Fibroblast of lung (primary cell): ENCODE results near the gene GRK5.

Experiments used
- CTCF ChIP-seq, 2 donors: IDR thresholded peaks in 1 of 2; conservative IDR thresholded peaks in 1 of 2; 1 replicate in 1 of 2; 2 replicates in 1 of 2; pipeline ENCODE4 v1.5.1; 2011 to 2012; ENCODE audit warnings: low read length in 2 of 2, control low read depth in 1 of 2, inconsistent platforms in 1 of 2, low read depth in 1 of 2, mild to moderate bottlenecking in 1 of 2
- EZH2 ChIP-seq: IDR thresholded peaks from 2 replicates; pipeline ENCODE4 v1.5.1; 2012; ENCODE audit warnings: low read length, control low read depth, mild to moderate bottlenecking; ENCODE audit errors: missing control alignments

- no peak for TF ChIP-seq CTCF (conservative IDR thresholded peaks at IDR 0.05 in 1 of 2, IDR thresholded peaks at IDR 0.05 in 1 of 2; ENCODE audit: low read depth in 1 of 2, low read length in 2 of 2)
- no peak for TF ChIP-seq EZH2
Observed at GRCh38 chr10:119211625-119212441, 4.5 kb downstream of the GRK5 start.
